ENCODE data around the gene LCT.
"Not testable (repeated sequence)": the region's sequence is repeated elsewhere in the genome, so short reads cannot be mapped to it uniquely, and the experiment has no call there.

LCT gene

DNA sequence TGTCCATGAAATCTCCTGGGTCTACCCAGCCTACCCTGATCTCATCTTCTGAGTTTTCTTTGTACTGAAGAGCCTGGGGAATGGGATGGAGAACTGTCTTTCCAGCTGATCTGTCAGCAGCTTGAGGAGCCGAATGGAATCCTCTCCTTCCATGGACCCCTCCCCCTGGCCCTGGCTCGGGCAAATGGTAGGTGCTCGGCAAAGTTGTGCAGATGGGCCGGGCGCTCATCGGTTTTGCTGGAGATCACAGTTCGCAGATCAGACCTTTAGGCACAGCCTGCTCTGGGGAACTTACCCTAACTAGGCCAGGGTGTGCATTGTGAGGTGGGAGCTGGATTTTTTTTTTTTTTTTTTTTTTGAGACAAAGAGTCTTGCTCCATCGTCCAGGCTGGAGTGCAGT, 40.4 kb downstream of the LCT start:
- DNase-seq, result no peak

GRCh38 chr2:135795641-135796040, 41.3 kb downstream of the LCT start:
- not testable (repeated sequence) for DNase-seq

- no peak for DNase-seq
Observed at GRCh38 chr2:135792401-135793150, 44.4 kb downstream of the LCT start.

DNA sequence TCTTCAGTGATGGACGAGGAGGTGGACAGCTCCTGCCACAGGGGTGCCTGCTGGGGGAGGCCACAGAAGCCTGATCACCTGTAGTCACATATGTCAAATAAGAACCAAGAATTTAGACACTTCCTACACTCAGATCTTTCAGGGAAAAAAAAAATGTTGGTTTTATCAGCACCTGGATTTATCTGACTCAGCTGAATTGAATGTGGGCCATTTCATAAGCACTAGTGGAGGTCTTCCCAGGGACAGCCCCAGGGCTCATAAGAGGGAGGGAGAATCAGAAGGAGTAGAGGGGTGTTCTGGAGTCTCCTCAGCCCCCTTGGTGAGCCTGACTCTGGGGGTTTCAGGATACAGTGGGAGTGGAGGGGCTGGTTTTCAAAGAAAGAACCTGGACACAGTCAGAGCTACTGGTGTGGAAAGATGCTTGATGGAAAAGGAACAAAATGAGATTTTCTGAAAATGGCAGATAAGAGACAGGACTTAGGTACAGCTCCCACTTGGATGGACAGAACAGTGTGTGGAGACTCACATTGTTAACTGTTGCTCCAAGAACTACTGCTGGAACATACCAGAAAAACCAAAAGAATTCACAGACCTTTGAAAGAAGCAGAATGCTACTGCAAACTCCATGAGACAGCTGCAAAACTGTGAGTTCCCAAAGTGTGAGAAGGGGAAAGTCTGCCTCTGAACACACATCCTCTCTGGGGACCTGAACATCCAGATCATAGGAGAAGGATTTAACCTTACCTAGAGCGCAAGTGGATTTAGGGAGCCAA, 45.4 kb downstream of the LCT start:
- no peak for DNase-seq

- DNase-seq, result no peak
Observed at GRCh38 chr2:135790423-135790822, 46.6 kb downstream of the LCT start.

DNA sequence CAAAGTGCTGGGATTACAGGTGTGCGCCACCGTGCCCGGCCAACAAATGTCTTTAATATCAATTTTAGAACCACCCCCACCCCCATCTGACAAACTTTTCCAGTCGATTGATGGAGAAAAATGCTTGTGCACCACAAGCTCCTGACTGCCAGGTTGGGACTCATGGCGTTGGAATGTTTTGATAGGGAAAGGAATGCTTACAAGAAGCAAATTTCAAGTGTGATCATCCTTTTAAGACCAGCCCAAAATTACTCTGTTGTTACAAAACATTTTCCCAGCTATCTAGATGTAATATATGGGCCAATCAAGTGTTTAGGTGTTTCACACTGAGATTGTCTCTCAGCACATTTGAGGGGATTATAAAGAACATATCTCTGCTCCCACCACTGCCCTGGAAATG, 50.2 kb downstream of the LCT start:
- no peak for DNase-seq

GRCh38 chr2:135785032-135785431, 52.0 kb downstream of the LCT start:
- DNase-seq, result no peak

- no peak for DNase-seq
Observed at GRCh38 chr2:135783439-135783838, 53.5 kb downstream of the LCT start.

- no peak for DNase-seq
Observed at GRCh38 chr2:135782231-135782630, 54.8 kb downstream of the LCT start.

DNA sequence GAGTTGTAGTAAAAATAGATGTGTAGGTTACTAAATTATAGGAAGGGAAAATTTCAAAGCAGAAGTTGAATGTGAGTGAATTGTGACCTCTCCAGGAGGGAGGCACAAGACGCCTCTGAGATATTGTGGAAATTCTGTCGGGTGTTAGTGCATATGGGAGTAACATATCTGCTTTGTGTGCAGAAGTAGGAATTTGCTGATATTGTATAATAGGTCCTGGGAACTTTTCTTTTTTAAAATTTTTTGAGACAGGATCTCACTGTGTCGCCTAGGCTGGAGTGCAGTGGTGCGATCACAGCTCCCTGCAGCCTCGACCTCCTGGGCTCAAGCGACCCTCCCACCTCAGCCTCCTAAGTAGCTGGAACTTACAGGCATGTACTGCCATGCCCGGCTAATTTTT, 60.6 kb downstream of the LCT start:
- no peak for DNase-seq

- DNase-seq, result no peak
Observed at GRCh38 chr2:135775420-135775819, 61.6 kb downstream of the LCT start.

DNA sequence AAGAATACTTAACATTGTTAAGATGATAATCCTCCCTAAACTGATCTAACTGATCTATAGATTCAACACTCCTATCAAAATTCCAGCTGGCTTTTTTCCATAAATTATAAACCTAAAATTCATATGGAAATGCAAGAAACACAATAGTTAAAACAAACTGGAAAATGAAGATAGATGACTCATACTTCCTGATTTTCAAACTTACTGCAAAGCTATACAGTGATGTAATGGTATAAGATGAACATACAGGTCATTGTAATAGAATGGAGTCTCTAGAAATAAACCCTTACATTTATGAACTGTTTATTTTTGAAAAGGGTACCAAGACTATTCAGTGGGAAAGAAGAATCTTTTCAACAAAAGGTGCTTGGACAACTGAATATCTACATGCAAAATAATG, 63.1 kb downstream of the LCT start:
- no peak for DNase-seq

DNA sequence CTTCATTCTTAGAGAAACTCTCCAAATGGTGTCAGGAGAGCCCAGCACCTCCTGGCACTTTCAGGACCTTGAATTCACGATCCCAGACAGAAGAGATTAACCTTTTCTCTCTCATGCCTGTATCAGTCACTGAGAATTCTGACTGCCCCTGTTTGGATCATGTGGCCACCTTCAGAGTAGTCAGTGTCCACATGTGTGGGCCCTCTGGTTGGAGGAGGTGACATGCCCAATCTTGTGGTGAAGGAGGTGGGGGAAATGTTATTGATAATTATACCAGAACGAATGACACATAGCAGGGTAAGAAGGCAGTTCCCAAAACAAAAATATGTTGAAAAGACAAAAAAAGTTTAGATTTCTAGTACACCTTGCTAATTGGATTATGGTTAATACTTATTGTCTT, 63.7 kb downstream of the LCT start:
- DNase-seq, result no peak

GRCh38 chr2:135768863-135769262, 68.1 kb downstream of the LCT start:
- no peak for DNase-seq

DNA sequence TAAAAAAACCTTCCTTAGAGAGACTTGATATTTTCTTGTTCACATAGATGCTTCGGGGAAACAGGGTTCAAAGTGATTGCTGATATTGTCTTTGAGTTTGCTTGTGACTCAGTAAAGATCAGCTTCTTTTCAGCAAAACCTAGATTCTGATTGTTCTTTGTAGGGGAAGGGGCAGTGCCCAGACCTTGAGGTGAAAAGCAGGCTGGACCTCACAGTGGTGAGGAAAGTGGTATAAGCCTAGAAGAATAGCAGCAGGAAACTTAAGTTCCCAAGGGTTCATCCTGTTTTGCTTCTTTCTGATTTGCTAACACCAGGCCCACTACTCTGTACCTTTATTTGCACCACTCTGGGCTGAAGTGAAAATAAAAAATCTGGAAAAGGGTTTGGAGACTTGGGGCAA, 74.5 kb downstream of the LCT start:
- no peak for DNase-seq

- no peak for DNase-seq
Observed at GRCh38 chr2:135762022-135762421, 75.0 kb downstream of the LCT start.

DNA sequence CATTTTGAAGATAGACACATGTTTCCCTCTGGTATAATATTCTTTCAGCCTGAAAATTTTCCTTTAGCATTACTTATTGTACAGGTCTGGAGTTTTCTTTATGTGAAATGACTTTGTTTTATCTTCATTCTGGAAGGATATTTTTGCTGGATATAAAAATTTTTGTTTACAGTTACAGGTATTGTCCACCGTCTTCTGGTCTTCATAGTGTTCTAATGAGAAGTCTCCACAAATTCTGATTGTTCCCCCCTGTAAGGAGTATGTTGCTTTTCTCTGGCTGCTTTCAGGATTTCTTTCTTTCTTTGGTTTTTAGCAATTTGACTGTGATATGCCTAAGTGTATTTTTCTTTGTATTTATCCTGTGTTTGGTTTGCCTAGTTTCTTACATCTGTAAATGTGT, 80.3 kb downstream of the LCT start:
- no peak for DNase-seq

GRCh38 chr2:135755573-135755972, 81.4 kb downstream of the LCT start:
- no peak for DNase-seq

- DNase-seq, result no peak
Observed at GRCh38 chr2:135745545-135745944, 91.4 kb downstream of the LCT start.

GRCh38 chr2:135744760-135745314, 92.1 kb downstream of the LCT start:
- peak; percentile 13 to 31 for DNase-seq

DNA sequence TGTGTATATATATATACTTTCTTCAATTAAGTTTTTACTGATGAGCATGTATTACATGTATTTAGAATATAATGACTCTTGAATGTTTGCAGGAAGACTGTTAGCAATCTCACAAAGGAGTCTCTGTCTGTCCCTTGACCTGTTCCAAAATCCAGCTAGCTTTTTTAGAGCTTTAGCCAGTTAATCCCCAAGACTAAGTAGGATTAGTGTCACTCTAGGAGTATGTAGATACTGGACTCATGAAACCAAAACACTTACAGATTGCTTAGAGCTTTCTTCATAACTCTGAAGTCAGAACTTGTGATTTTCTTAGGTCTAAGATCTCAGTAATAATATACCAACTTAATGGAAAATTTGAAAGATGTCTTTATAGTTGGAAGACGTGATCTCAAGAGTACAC, 93.1 kb downstream of the LCT start:
- DNase-seq, result no peak

GRCh38 chr2:135742325-135742757, 94.6 kb downstream of the LCT start:
- DNase-seq, result peak; percentile 30 to 61

DNA sequence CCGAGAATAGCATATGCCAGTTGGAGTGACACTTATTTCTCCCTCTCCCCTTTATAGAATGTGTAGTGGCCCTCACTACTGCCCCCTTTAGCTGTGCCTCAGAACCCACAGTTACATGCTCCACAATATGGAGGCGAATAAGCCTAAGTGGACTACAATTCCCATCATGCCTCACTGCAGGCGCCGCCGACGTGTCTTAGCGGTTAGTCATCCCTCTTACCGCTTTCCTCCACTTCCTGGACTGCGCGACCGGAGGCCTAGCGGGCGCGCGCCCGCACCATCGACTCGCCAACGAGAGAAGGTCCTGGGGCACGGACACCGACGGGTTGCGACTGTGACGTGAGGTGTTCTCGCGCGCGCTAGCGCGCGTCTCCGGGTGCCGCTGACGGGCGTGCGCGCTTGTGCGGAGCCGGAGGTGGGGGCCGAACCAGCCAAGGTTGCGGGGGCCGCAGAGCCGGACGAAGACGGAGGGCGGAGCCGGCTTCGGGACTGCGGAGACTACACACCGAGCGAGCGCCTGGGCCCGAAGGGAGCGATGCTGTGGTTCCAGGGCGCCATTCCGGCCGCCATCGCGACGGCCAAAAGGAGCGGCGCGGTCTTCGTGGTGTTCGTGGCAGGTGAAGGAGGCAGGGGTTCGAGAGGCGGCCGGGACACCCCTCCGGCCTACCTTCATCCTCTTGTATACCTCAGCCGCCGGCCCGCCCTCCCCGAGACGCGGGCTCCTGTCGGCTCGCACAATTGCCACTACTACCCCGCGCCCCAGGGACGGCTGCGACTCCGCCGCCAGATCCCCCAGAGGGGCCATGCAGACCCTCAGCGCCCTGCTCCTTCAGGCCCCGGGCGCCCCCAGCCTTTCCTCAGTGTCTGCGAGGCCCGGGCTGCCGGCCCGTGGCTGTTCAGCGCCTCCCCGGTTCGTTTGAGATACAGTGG, 95.3 kb downstream of the LCT start, which contains the start of gene UBXN4:
TSS of gene UBXN4 (plus strand) at position 461 of the 930 bp plus-strand sequence. CDS start at position 536, 75 bp downstream.
- peak; percentile 97 to 98 for DNase-seq
